ENCODE results near the gene ASTN2. TPM values are rescaled to one million over a fixed set of nuclear protein-coding genes. Genes with fewer than 3 reads are reported as not detected.

The ASTN2 gene
- total and polyA plus RNA-seq, 10 of the 15 experiments (the other 5 are each of a cell fraction or from before 2014, with no cell fraction given) = 1.4 to 15.7 (median 7.0) TPM

GRCh38 chr9:117437283-117437682, 22.4 kb upstream of the ASTN2 start:
- SMC1A ChIA-PET (ENCODE audit: uncharacterized antibody, unreplicated experiment) = no interaction called here
- no TSS peak for BruUV-seq (replicated peaks)
- ATAC-seq (no peak), DNase-seq (ENCODE audit: low read depth, low spot score) (no peak), FAIRE-seq (no peak)
- in situ Hi-C loops (cut with MboI) = no loop called here
- POLR2A ChIA-PET = no interaction called here
- no peaks in the 10 kb centered on the region for H4K20me1 ChIP-seq (ENCODE audit: control insufficient read depth, insufficient read depth)
- H3K4me1 ChIP-seq (ENCODE audit: control insufficient read depth, insufficient read depth, low read length) = no peaks in the 10 kb centered on the region
- no peaks in the 10 kb centered on the region for H3K9me3 ChIP-seq (replicated peaks; ENCODE audit: control insufficient read depth, insufficient read depth, low read length)
- no peak overlapping the region for H3K4me3 ChIP-seq
- WGBS (ENCODE audit: insufficient coverage, insufficient replicate concordance, low lambda C conversion rate, missing lambda C conversion rate) = 0% methylated on average over 6 of the region's 6 CpGs
- no peak overlapping the region for H3K9ac ChIP-seq (ENCODE audit: control insufficient read depth, insufficient read depth, low read length)
- intact Hi-C loops (cut with micrococcal nuclease; ENCODE audit: unreplicated experiment) = no loop called here
- no peak overlapping the region for H3K27ac ChIP-seq (ENCODE audit: control insufficient read depth, insufficient read depth)
- RAD21 ChIA-PET (ENCODE audit: unreplicated experiment) = no interaction called here
- no peaks in the 10 kb centered on the region for H3K36me3 ChIP-seq (ENCODE audit: control insufficient read depth in 2 of 2, insufficient read depth in 2 of 2, low read length in 1 of 2)
- no peaks in the 10 kb centered on the region for H3K27me3 ChIP-seq (replicated peaks in 1 of 2; ENCODE audit: control insufficient read depth in 2 of 2, insufficient read depth in 2 of 2, low read length in 1 of 2)
- no peak for TF ChIP-seq MXI1 (IDR thresholded peaks at IDR 0.05; ENCODE audit: low read depth, low read length)
- TF ChIP-seq POLR2AphosphoS5 (IDR thresholded peaks at IDR 0.05; ENCODE audit: low read length) = no peak
- no peak for TF ChIP-seq TCF3 (IDR thresholded peaks at IDR 0.05; ENCODE audit: borderline replicate concordance, insufficient read depth, low read depth, low read length)
- TF ChIP-seq NRF1 (conservative IDR thresholded peaks at IDR 0.05; ENCODE audit: low read depth, low read length) = no peak
- no peak for TF ChIP-seq SUPT20H (IDR thresholded peaks at IDR 0.05; ENCODE audit: borderline replicate concordance, control insufficient read depth, low read depth, low read length)
- TF ChIP-seq NFIC (IDR thresholded peaks at IDR 0.05; ENCODE audit: low read depth, low read length) = no peak
- TF ChIP-seq ASH2L (IDR thresholded peaks at IDR 0.05; ENCODE audit: borderline replicate concordance, low read depth) = no peak
- no peak for TF ChIP-seq SMC3 (IDR thresholded peaks at IDR 0.05; ENCODE audit: borderline replicate concordance, low read length)
- TF ChIP-seq WRNIP1 (IDR thresholded peaks at IDR 0.05; ENCODE audit: borderline replicate concordance, low read depth, low read length) = no peak
- TF ChIP-seq POLR2AphosphoS2 (IDR thresholded peaks at IDR 0.05; ENCODE audit: low read depth, low read length) = no peak
- TF ChIP-seq RB1 (IDR thresholded peaks at IDR 0.05; ENCODE audit: borderline replicate concordance) = no peak
- TF ChIP-seq CHD2 (IDR thresholded peaks at IDR 0.05; ENCODE audit: borderline replicate concordance, low read depth, low read length) = no peak
- TF ChIP-seq NR2F1 (conservative IDR thresholded peaks at IDR 0.05) = no peak
- no peak for TF ChIP-seq EZH2 (IDR thresholded peaks at IDR 0.05; ENCODE audit: borderline replicate concordance, control insufficient read depth, low read depth, low read length)
- CTCF ChIA-PET = no interaction called here
- H3K79me2 ChIP-seq (ENCODE audit: control insufficient read depth, insufficient read depth, low read length) = no peaks in the 10 kb centered on the region
- H2AFZ ChIP-seq (ENCODE audit: control insufficient read depth, low read depth, low read length) = no peak overlapping the region
- no peak overlapping the region for H3K4me2 ChIP-seq (ENCODE audit: control insufficient read depth, insufficient read depth)
